ENCODE data around the gene CERKL. TPM values are rescaled to one million over a fixed set of nuclear protein-coding genes. Genes with fewer than 3 reads are reported as not detected.

The CERKL gene
- total and polyA plus RNA-seq, 4 donors: 1.3 to 12.0 (median 2.5) TPM

DNA sequence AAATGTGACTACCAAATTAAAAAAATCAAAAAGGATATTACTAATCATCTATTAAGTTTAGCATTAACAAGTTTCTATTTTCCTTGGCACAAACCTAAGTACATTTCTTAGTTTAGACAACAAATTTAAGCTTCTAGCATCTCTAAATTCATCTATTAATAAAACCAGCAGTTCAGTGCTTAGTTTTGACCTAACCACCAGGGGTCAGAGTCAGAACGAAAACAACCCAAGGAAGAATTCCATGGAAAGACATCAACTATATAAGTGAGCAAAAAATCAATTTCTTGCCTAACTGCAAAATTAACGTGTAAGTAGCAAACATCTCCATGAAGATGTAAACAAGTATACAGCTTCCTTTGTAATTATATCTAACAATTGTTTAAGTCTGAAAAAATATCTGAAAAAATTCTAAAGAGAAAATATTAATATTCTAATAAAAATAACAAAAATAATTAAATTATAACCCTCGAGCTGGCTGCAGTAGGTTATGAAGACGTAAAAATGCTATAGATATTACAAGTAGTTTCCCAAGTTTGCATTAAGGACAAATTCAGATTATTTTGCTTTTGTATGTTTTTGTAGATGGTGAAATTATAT, 83.7 kb downstream of the CERKL start:
- Histone ChIP-seq H3K9ac (ENCODE audit: insufficient read depth in 1 of 2, low read length in 2 of 2) (no peak overlapping the region), H3K27ac (ENCODE audit: low read depth in 1 of 2, low read length in 1 of 2) (no peak overlapping the region), H3K4me3 (no peak overlapping the region), H3K36me3 (ENCODE audit: control insufficient read depth in 4 of 4, insufficient read depth in 4 of 4, low read length in 4 of 4) (no peaks in the 10 kb centered on the region), H3K9me3 (ENCODE audit: control insufficient read depth in 4 of 4, insufficient read depth in 3 of 4, low read length in 3 of 4) (peaks cover 0 to 3% (median 0%) of the 10 kb centered on the region in 4 donors), H3K27me3 (ENCODE audit: control insufficient read depth in 3 of 3, insufficient read depth in 3 of 3, low read length in 2 of 3) (no peaks in the 10 kb centered on the region), H3K4me1 (ENCODE audit: control insufficient read depth in 5 of 5, insufficient read depth in 5 of 5, low read length in 5 of 5) (no peaks in the 10 kb centered on the region)
- ATAC-seq (ENCODE audit: insufficient read depth, low FRiP score) (no peak), DNase-seq (peak in 1 of 3 donors; percentile 40)
- TF ChIP-seq, protein P1, sequence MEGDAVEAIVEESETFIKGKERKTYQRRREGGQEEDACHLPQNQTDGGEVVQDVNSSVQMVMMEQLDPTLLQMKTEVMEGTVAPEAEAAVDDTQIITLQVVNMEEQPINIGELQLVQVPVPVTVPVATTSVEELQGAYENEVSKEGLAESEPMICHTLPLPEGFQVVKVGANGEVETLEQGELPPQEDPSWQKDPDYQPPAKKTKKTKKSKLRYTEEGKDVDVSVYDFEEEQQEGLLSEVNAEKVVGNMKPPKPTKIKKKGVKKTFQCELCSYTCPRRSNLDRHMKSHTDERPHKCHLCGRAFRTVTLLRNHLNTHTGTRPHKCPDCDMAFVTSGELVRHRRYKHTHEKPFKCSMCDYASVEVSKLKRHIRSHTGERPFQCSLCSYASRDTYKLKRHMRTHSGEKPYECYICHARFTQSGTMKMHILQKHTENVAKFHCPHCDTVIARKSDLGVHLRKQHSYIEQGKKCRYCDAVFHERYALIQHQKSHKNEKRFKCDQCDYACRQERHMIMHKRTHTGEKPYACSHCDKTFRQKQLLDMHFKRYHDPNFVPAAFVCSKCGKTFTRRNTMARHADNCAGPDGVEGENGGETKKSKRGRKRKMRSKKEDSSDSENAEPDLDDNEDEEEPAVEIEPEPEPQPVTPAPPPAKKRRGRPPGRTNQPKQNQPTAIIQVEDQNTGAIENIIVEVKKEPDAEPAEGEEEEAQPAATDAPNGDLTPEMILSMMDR (IDR thresholded peaks at IDR 0.05; ENCODE audit: control extremely low read depth, extremely low read depth): no peak
- WGBS, 2 donors: 46 to 49% methylated on average over 4 of the region's 4 CpGs

DNA sequence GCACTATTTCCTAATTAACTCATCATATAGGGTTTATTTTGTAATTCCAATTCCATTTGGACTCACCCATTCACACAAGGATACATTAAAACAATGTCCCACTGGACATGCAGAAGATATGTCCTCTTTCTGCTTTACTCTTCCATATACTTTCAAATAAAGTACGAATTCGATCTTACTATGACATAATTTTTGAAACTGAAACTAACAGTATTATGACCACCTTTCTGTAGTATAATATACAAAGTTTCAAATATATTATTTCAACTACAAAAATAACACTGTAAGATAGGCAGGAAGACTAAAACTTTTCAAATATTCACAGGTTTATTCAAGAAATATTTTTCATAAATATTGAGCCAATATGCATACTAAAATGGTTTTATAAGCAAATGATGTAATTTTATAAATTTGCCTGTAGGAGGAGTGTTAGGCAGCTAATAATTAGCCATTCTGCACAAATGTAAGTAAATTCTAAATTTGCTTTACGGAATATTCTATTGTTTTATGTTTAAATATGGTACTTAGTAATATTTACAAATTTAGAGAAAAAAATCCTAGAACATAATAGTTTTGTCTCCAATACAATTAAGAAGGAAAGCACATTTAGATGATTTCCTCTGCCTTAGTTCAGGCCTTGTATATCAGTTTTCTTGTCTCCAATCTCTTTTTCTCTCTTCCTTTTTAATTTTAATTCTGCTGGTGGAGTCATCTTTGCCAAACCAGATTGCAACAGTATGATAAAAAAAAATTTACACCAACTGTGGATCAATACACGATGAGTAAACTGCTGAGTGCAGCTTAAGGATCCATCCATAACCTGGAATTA, 85.9 kb downstream of the CERKL start:
- ATAC-seq (ENCODE audit: insufficient read depth, low FRiP score): no peak

DNA sequence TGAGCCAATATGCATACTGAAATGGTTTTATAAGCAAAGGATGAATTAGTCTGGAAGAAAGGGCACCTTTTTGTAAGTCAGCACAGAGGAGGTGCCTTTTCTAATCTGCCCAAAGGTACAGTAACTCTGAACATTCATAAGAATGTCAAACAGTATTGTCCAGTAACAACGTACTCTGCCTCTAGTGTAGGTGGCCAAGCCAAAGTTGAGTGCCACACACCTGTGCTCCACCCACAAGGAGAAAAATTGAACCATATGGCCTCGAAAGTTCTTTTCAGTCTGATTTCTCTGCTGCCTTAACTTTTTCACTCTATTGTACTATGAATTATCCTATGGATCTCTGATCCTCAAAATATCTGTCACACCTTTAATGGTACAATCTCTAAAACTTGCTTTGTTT, 86.8 kb downstream of the CERKL start:
- WGBS, 2 donors: 76 to 88% methylated on average over 2 of the region's 2 CpGs
- no peaks in the 10 kb centered on the region for H3K4me1 ChIP-seq (ENCODE audit: control insufficient read depth in 5 of 5, insufficient read depth in 5 of 5, low read length in 5 of 5)
- H3K4me3 ChIP-seq: no peak overlapping the region
- no peaks in the 10 kb centered on the region for H3K27me3 ChIP-seq (ENCODE audit: control insufficient read depth in 3 of 3, insufficient read depth in 3 of 3, low read length in 2 of 3)
- H3K36me3 ChIP-seq (ENCODE audit: control insufficient read depth in 4 of 4, insufficient read depth in 4 of 4, low read length in 4 of 4): no peaks in the 10 kb centered on the region
- no peak for ATAC-seq (ENCODE audit: insufficient read depth, low FRiP score)
- no peaks in the 10 kb centered on the region for H3K9me3 ChIP-seq (ENCODE audit: control insufficient read depth in 4 of 4, insufficient read depth in 3 of 4, low read length in 3 of 4)
- DNase-seq: no peak
- TF ChIP-seq, protein P1 (IDR thresholded peaks at IDR 0.05; ENCODE audit: control extremely low read depth, extremely low read depth): no peak
- H3K9ac ChIP-seq (ENCODE audit: insufficient read depth in 1 of 2, low read length in 2 of 2): no peak overlapping the region
- H3K27ac ChIP-seq (ENCODE audit: low read depth in 1 of 2, low read length in 1 of 2): no peak overlapping the region

More for the DNA sequence above, 85.9 kb downstream of the CERKL start:
- peak in 1 of 3 donors; percentile 16 for DNase-seq
- WGBS, 2 donors: 78 to 85% methylated on average over 4 of the region's 4 CpGs
- no peaks in the 10 kb centered on the region for H3K36me3 ChIP-seq (ENCODE audit: control insufficient read depth in 4 of 4, insufficient read depth in 4 of 4, low read length in 4 of 4)
- no peak overlapping the region for H3K9ac ChIP-seq (ENCODE audit: insufficient read depth in 1 of 2, low read length in 2 of 2)
- TF ChIP-seq, protein P1 (IDR thresholded peaks at IDR 0.05; ENCODE audit: control extremely low read depth, extremely low read depth): no peak
- no peaks in the 10 kb centered on the region for H3K27me3 ChIP-seq (ENCODE audit: control insufficient read depth in 3 of 3, insufficient read depth in 3 of 3, low read length in 2 of 3)
- no peaks in the 10 kb centered on the region for H3K4me1 ChIP-seq (ENCODE audit: control insufficient read depth in 5 of 5, insufficient read depth in 5 of 5, low read length in 5 of 5)
- no peak overlapping the region for H3K4me3 ChIP-seq
- H3K27ac ChIP-seq (ENCODE audit: low read depth in 1 of 2, low read length in 1 of 2): no peak overlapping the region
- no peaks in the 10 kb centered on the region for H3K9me3 ChIP-seq (ENCODE audit: control insufficient read depth in 4 of 4, insufficient read depth in 3 of 4, low read length in 3 of 4)

All from lung (tissue), 12 donors.